Left hindlimb (tissue), 1 donor: Measurements from ENCODE around the gene DENND4C.

Experiments used
- DNase-seq: peaks from one replicate; pipeline ENCODE4 v3.0.0-alpha.2; 2018

The DENND4C gene

DNA sequence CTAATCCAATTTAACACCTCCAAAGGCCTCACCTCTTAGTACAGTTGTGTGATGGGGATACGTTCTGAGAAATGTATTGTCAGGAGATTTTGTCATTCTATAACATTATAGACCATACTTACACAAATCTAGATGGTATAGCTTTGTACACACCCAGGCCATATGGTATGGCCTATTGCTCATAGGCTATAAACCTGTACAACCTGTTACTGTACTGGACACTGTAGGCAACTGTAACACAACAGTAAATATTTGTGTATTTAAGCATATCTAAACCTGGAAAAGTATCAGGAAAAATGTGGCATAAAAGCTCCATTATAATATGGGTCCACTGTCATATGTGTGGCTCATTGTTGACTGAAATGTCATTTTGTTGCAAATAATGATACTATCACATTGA, 190.4 kb downstream of the DENND4C start:
- no peak for DNase-seq
